GM19372 (cell line): Measurements from ENCODE around the gene COL9A3.
A peak's percentile ranks its signal among the peaks of the same experiment; 100 is the strongest.

Source experiments
- ATAC-seq: cut with Tn5 transposase; IDR thresholded peaks from one replicate; pipeline ENCODE4 v1.9.1; 2021; ENCODE audit warnings: mild to moderate bottlenecking, low read depth, moderate library complexity; ENCODE audit not compliant: unreplicated experiment

The COL9A3 gene

DNA sequence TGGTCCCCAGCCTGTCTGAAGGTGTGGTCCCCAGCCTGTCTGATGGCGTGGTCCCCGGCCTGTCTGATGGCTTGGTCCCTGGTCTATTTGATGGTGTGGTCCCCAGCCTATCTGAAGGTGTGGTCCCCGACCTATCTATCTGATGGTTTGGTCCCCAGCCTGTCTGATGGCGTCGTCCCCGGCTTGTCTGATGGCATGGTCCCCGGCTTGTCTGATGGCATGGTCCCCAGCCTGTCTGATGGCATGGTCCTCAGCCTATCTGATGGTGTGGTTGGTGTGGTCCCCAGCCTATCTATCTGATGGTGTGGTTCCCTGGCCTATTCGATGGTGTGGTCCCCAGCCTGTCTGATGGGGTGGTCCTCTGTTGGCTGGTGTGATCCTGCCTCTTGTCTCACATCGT lies 38.8 kb upstream of the COL9A3 start:
- no peak for ATAC-seq

DNA sequence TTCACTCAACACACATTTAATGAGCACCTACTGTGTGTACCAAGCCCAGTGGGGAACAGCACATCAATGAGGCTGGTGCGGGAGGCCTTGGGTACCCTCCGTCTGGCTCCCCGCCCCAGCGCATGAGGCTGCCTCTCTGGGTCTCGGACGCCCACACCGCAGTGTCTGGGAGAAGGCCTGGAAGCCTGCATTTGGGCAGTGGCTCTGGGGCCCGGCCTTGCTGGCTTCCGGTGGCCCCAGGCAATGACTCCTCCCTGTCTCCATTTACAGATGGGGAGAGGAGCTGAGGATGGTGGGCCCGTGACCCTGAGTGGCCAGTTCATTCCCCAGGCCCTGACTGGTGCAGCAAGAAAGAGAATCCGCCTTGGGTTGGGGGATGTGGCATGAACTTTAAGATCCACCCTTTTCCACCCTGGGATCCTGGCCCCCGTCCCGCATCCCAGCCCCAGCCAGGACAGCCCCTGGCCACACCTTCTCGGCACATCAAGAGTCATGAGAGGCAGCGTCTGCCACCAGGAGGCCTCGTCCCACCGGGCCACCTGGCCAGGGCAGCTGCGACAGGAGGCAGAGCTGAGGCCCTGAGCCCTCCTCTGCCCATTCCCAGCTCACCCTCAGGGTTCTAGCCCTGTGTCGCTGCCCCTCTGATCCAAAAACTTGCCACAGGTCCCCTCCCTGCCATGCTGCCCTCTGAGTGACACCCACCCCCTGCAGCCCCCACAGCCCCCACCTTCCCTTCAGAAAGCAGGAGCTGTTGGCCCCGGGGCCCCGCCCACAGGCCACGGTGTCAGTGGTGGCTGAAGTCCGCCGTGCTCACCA lies 38.0 kb upstream of the COL9A3 start:
- ATAC-seq = no peak

DNA sequence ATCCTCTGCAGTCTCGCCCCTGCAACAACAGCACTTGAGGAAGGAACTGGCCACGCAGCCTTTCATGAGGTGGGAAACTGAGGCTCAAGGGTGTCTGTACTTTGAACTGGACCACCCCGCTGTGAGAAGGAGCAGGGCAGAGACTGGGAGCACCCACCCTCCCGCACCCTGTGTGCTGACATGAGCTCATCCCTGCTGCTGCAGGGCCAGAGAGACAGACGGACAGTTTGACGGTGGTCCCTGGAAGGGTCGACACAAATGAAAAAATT lies 37.5 kb upstream of the COL9A3 start:
- ATAC-seq = no peak

DNA sequence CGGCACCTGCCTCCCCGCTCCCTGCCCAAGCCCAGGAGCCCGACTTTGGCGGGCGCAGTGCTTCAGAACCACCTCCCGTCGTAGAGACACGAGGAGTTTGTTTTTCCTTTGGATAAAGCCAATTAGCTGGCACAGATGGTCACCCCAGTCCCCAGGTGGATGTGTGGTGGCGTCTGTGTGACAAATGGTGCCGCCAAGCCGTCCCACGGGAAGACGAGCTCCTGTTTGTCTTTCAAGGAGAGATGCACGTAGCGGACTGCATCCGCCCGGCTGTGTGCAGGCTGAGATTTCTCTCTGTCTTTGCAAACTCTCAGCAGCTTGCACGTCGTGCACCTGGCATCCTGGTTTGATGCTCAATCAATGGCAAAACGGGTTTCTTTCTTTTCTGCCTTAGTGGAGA lies 36.6 kb upstream of the COL9A3 start:
- ATAC-seq = no peak

DNA sequence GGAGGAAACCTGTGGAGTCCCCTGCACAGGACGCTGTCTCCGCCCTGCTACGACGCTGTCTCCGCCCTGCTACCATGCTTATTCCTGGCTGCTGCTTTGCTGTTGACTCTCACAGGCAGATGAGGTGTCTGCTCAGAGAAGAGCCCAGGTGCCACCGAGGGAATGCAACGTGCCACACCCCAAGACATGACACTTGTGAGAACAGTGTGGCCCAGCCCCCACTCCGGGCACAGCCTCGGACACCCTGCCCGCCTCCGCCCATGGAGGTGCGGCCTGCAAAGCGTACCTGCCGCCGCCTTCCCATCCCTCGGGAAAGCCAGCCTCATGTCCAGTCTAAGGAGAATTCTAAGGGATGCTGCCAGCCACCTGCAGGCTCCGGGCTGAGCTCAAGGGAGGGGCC lies 36.2 kb upstream of the COL9A3 start:
- no peak for ATAC-seq

DNA sequence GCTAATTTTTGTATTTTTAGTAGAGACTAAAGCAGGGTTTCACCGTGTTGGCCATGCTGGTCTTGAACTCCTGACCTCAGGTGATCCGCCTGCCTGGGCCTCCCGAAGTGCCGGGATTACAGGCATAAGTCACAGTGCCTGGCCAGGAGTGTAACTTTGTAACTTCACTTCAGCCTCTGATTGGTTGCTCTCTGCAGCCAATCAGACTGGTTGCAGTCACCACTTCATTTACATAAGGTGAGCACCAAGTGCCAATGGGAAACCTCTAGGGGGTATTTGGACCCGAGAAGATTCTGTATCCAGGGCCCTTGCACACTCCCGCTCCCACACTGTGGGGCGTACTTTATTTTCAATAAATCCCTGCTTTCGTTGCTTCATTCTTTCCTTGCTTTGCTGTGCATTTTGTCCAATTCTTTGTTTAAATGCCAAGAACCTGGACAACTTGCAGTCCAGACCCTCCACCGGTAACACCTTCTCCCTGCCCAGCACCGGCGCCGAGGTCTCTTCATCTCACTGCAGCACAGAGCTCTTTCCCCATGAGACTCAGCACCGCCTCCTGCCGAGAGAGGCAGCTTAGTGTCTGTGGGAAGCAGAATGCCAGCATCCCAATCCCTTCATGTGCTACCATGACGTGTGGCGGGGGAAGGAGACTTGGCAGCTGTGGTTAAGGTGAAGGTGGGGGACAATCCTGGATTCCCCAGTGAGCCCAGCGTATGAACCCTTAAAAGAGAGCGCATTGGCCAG lies 34.5 kb upstream of the COL9A3 start:
- no peak for ATAC-seq

DNA sequence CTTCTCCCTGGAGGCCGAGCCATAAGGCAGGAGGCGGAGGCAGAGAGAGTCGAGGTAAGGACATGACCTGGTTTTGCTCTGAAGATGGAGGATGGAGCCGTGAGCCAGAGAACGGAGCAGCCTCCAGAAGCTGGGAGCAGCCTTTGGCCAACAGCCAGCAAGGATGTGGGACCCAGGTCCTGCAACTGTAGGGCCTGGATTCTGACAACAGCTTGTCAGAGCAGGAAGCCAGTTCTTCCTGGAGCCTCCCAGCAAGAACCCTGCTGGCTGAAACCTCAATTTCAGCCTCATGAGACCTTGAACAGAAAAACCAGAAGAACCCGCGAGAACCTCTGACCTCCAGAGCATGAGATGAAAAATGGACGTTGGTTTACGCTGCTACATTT lies 34.0 kb upstream of the COL9A3 start:
- no peak for ATAC-seq

DNA sequence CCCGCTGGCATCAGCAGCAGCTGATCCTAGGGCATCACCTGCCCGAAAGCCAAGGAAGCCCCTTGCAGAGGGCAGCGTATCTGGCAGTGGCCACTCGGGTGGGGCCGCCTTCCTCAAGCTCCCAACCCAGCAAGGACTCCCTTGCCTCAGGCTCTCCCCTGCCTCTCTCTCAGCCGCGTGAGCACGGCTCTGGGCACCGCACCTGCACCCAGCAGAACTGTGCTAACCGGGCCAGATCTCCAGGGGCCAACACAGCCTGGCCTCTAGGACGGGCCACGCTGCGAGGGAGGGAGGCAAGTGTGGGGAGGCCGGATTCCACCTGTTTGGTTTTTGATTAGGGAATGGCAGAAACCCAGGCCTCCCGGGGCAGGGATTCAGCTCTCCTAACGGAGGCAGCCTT lies 32.4 kb upstream of the COL9A3 start:
- no peak for ATAC-seq

DNA sequence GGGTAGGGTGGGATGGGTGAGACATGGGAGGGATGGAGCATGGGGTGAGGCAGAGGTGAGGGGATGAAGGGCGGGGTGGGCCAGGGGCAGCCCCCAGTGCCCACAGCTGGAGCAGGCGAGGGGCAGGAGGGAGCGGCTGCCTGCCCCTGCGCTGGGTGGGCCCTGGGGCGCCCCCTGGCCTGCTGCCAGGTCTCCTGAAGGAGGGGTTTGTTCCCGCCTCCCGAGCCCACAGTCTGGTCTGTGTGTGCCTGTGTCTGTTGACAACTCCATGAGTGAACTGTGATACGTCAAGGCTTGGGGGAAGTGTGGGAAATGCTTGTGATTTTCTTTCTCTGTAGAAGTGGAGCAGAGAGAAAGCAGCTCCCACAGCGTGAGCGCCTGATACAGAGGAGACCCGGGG lies 31.5 kb upstream of the COL9A3 start:
- no peak for ATAC-seq

DNA sequence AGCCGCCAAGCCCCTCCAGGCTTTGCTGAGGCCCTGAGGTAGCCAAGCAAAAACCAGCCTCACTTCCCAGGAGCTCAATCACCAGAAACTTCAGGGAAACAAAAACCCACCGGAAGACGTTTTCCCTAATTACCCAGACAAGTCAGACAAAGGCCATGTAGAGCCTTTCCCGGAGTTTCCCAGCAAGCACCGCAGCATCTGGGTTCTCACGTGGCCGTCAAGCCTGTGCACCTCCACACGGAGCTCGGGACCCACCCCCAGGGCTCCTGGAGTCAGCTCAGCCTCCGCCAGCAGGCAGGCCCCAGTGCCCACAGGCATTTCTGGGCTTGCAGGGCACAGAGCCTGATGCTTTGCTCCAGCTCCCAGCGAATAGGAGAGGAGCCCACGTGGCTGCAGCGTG lies 30.7 kb upstream of the COL9A3 start:
- no peak for ATAC-seq

DNA sequence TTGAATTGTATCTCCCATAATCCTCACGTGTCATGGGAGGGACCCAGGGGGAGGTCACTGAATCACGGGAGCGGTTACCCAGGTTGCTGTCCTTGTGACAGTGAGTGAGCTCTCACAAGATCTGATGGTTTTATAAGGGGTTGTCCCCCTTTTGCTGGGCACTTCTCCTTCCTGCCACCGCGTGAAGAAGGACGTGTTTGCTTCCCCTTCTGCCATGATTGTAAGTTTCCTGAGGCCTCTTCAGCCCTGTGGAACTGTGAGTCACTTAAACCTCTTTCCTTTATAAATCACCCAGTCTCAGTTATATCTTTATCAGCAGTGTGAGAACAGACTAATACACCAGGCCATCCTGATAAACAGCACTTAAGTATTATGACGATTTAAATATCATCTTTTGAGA lies 29.5 kb upstream of the COL9A3 start:
- ATAC-seq = no peak

DNA sequence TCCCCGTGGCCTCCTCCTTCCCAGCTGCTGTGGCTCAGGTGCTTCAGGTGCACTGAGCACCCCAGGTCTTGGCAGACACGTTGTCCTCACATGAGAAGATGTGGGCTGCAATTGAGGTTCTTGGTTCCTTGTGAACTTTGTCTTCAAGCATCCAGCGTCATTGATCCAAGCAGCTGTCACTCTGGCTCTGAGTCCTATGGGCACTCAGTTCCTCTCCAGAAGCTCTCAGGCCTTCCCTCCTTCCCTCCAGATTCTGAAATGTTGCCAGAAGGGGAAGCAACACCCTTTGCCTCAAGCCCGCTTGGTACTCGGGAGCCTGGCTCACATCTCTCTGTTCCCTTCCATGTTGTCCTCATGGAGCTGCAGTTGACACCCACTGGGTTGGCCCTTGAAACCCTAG lies 29.0 kb upstream of the COL9A3 start:
- no peak for ATAC-seq

DNA sequence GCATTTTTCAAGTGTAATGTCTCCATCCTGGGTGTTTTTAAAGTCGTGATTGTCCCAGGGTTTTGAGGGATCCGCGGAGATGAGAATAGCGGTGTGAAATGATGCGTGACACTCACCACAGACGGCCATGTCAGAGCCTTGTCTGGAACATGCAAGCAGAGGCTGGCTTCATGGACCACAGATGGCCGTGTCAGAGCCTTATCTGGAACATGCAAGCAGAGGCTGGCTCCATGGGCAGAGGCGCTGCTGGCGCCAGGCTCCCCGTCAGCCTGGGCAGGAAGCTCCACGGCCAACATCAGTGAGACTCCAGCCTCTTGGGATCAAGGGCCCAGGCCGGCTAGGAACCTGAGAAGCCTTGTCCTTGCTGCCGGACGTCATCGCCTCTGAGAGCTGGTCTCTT lies 28.2 kb upstream of the COL9A3 start:
- no peak for ATAC-seq

DNA sequence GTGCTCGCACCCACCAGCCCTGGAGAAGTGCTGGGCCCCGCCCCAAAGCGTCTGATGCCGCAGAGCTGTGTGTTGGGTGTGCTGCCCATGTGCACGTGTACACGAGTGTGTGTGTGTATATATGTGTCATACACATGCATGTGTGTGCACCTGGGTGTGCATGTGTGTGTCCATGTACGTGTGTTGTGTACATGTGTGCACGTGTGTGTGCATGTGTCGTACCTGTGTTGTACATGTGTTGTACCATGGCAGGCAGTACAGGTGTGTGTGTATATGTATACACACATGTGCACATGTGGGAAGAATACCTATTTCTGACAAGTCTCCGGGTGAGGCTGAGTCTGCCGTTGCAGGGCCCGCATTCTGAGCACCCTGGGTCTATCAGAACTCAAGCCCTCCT lies 26.8 kb upstream of the COL9A3 start:
- no peak for ATAC-seq

DNA sequence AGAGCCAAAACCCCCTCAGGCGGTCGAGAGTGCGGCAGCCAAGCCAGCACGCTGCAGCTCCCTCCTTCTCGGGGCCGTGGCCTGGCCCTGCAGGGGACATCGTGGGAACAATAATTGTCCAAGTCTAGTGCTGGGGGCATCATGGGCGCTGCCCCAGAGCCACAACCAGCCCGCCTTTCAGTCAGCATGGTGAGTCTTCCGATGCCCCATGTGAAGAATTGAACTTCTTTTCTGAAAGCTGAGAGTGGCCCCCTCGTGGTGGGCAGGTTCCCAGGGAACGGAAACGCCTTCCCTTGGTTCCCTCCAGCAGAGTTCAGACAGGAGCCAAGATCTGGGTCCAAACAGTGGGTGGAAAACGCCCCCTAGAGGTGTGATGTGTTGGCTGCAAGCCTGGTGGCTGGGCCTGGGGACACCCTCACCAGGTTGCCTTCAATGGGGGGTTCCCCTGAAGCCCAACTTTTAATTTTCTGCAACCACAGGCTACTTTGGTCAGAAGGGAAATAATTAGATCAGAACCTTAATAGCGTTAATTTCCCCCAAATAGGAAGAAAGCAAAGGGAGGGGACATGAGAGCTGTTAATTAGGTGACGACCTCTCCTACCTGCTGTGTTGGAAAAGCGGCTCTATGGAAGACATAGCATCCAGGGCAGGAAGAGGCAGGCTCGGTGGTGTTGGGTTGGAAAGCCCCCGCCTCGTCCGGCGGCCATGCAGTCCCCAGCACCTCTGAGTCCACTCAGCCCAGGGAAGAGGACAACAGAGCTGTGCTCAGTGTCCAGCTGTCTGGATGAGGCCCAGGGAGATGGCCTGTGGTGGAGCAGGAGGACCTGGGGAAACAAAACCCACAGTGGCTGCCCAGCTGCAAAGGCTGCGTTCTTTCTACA lies 25.3 kb upstream of the COL9A3 start:
- no peak for ATAC-seq

DNA sequence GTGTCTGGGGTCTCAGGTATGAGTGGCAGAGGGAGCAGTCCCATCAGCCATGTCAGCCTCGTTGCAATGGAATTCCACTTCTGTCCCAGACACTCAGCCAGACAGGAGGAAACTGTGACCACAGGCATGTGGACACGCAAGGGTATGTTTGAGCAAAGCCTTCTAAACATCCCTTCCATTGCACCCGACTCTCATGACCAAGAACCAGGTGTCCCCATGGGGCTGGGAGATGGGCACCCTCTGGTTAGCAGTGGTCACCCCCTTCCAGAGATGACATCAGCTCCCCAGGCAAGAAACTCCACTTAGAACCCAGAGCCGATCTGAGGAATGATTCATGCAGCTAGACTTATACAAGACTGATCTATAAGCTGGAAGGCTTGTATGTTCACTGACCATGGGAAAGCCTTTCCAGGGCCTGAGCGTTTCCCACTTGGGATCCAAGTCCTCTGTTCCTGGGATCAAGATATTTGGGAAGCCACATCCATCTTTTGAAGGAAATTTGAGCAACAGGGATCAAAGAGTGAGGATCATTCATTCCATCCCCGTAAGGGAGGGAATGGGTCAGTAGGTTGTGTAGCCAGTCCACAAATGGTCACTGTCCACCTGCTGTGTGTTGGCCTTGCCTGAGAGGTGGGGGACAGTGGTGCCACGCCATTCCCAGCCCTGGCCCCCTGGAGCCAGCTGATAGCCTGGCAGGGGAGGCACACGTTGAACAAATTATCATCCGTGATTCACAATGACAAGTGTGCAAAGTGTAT lies 24.5 kb upstream of the COL9A3 start:
- no peak for ATAC-seq

DNA sequence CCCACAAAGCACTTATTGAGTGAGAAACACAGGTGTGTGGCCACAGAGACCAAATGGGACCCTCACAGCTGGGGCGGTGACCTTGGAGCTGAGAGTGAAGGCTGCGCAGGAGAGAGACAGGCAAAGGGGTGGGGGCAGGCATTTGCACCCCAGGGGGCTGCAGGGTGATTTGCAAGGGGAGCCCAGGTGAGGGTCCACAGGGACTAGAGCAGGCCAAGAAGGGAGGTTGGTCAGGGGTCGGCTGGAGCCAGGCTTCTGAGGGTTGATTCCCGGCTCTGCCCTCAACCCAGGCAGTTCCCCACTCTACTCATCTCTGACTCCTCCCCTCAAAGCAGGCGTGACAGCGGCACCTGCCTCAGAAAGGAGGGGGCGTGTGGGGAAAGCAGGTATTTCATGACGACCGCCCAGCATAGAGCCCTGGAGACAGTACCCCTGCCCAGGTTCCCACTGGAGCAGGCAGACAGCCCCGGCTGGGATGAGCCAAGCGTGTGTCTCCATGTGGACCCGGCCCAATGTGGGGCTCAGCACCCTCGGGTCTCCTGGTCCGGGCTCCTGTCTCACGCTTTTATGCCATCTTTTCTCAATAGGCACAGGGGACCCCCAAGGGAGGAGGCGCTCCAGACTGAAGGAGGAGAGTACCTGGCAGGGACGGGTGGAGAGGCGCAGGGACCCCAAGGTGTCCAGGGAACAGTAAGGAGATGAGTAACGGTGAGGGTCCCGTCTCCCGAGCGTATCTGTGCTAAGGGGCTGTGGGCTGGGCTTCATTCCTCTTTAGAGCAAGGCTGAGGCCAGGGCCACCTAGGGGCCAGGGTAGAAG lies 23.7 kb upstream of the COL9A3 start:
- no peak for ATAC-seq

DNA sequence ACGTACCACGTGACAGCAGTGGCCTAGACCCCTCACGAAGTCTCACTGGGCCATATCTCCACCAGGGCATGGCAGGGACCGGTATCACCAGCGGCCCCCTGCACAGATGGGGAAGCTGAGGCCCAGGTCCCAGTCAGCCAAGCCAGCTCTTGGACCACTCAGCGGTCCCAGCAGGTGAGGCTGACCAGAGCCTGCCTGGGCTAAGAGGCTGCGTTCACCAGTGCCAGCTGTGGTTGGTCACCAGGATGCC lies 23.2 kb upstream of the COL9A3 start:
- no peak for ATAC-seq

DNA sequence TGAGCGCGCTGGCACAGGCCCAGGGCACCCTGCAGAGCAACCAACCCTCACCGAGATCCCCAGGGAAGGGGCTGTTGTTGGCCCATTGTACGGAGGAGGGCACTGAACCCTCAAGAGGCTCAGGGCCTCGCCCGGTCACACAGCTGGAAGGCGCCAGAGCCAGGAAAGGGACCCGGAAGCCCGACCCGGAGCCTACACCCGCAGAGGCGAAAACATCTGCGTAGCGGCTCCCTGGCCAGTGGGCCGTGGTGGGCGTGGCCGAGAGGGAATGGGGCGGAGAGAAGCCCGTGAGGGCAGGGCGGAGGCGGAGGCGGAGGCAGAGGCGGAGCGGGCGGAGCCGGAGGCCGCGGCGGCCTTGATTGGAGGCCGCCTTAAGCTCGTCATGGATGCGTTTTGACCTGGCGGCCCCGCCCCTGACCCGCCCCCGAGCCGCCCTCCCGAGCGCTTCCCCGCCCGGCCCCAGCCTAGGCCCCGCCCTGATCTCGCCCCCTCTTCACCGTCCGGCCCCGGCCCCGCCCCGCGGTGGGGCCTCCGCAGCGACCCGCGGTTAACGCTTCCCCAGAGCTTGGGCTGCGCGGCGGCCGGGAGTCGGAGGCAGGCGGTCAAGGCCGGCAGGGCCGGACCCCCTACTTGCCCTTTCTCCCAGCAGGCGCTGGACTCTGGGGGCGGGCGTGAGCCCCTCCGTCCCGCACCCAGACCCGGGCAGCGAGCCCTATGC lies 22.7 kb upstream of the COL9A3 start:
- ATAC-seq = peak; percentile 66
